Psoas muscle (tissue), 8 donors: ENCODE results near the gene COL20A1. TPM values are rescaled to one million over a fixed set of nuclear protein-coding genes. Genes with fewer than 3 reads are reported as not detected.

Experiments used
- ATAC-seq, 4 donors: fragments of 200-7000 bp; cut with Tn5 transposase; one replicate each; pipeline ENCODE4 v1.9.1; 2020; ENCODE audit warnings: moderate library complexity in 3 of 4, mild to moderate bottlenecking in 2 of 4
- DNase-seq, 2 donors: peaks; one replicate each; pipeline ENCODE4 v3.0.0-alpha.2; 2020
- H3K27ac ChIP-seq: fragments of 200-600 bp; one replicate; pipeline ENCODE4 v1.8.0; 2022
- H3K27me3 ChIP-seq, 3 donors: fragments of 200-600 bp in 1 of 3; one replicate each; pipeline versions ENCODE4 v1.6.1 to v1.8.0; 2013 to 2022; ENCODE audit warnings: low read length in 2 of 3, mild to moderate bottlenecking in 2 of 3, moderate library complexity in 1 of 3; ENCODE audit not compliant: insufficient read depth in 3 of 3
- H3K36me3 ChIP-seq, 2 donors: fragments of 200-600 bp in 1 of 2; one replicate each; pipeline versions ENCODE4 v1.6.1 to v1.8.0; 2013 to 2022; ENCODE audit warnings: low read depth in 1 of 2, mild to moderate bottlenecking in 1 of 2, moderate library complexity in 1 of 2; ENCODE audit not compliant: insufficient read depth in 1 of 2
- H3K4me1 ChIP-seq: fragments of 200-600 bp; one replicate; pipeline ENCODE4 v1.8.0; 2022
- H3K4me3 ChIP-seq: fragments of 200-600 bp; one replicate; pipeline ENCODE4 v1.8.0; 2022; ENCODE audit warnings: mild to moderate bottlenecking
- H3K9me3 ChIP-seq: fragments of 200-600 bp; one replicate; pipeline ENCODE4 v1.8.0; 2022
- CTCF ChIP-seq: fragments of 200-600 bp; IDR thresholded peaks from one replicate; pipeline ENCODE4 v1.8.0; 2022; ENCODE audit warnings: antibody characterized with exemption
- WGBS, 3 donors: extraction: QIAGEN DNeasy Blood & Tissue Kit; methylation state at CpG; one replicate each; pipeline versions ENCODE4 v1.1.6 to v1.1.7; 2013; 5-methylcytosine and 5-hydroxymethylcytosine counted together
- intact Hi-C, 2 donors: fragments of 100-400 bp; cut with DNase I; formaldehyde crosslinking; loops; one replicate each; pipeline versions ENCODE4 v1.11.0 to v1.14.2; 2022
- long read RNA-seq, 2 donors: library from polyadenylated mRNA; unstranded; transcript quantifications; one replicate each; pipeline ENCODE4 v2.0.0, GENCODE V29; 2021
- polyA plus RNA-seq, 3 donors: library from polyadenylated mRNA; stranded (reverse); fragments of 200-250 nt; gene quantifications; one replicate each; pipeline ENCODE4 v1.2.3, GENCODE V29; 2013
- total RNA-seq, 4 donors: library from RNA; stranded (reverse); fragmentation: NEBNext Ultra II Directional in 2 of 4; extraction: Animal tissue kit (Norgen Biotek cat#: 25700) in 2 of 4; gene quantifications; one replicate each; pipeline versions ENCODE4 v1.2.1 to v1.2.4, GENCODE V29; 2021 to 2023
- donor health status: healthy with polysubstance abuse.
- donor health status: DM: no; HTN: no; CAD: no; lungs with moderate emphysema.
- donor health status: Bipolar disorder and iron deficiency.
- donor health status: healthy.
- donor health status: DM: yes; HTN: yes; CAD: no.
- donor health status: DM: no; HTN: no; CAD: no.
- donor health status: DM: no; HTN: no; CAD: no.
- donor health status: DM: yes; HTN: yes; CAD: no.

COL20A1 gene
- not detected for total RNA-seq
- under 1 TPM in 2 of 3 donors, not detected in 1; 0.08 to 0.09 TPM for polyA plus RNA-seq
- long read RNA-seq, donor 1 = 0 reads
- long read RNA-seq, donor 2 = 0 reads

GRCh38 chr20:63292904-63293303 lies at the start of gene COL20A1:
Gene COL20A1, plus strand, starts transcription at chr20:63293186. Its CDS starts 1,922 bp downstream, at chr20:63295108.
- peaks cover 6 to 15% of the 10 kb centered on the region in 2 donors for H3K36me3 ChIP-seq
- intact Hi-C loops = no loop called here
- TF ChIP-seq CTCF = no peak
- H3K4me1 ChIP-seq = no peaks in the 10 kb centered on the region
- ATAC-seq (no peak), DNase-seq (no peak)
- H3K27ac ChIP-seq = no peak within 1 kb of the TSS
- 20 to 43% (median 26%) methylated on average over 7 of the region's 7 CpGs for WGBS, 3 donors
- H3K4me3 ChIP-seq = no peak within 1 kb of the TSS
- H3K27me3 ChIP-seq = peaks cover 0 to 53% (median 15%) of the 10 kb centered on the region in 3 donors
- H3K9me3 ChIP-seq = no peaks in the 10 kb centered on the region

DNA sequence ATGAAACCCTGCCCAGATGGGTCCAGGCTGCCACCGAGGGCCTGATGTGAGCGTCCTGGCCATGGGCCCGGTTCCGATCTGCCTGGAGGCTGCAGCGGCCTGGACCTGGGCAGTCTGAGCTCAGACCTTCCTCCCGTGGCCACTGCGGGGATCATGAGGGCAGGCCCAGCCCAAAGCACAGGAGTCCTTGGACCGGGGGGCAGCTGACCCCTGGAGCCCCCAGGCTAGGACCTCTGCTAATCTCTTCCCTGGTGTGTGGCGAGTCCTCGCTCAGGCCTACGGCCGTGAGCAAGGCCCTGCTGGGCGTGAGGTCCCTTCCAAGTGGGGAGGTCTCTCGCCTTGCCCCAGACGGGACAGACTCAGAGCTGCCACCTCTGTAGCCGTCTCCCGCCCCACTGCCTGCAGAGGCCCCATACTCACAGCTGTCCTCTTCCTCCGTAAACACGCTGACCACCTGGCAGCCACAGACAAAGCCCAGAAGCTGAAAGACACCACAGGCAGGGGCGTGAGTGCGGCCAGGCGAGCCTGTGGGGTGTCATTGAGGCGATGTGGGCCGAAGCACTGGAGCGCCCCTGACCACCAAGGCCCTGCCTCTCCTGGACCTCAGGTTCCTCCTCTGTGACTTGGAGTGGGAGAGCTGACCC lies 49.3 kb upstream of the COL20A1 start:
- DNase-seq (no peak), ATAC-seq (no peak)
- TF ChIP-seq CTCF = no peak
- Histone ChIP-seq H3K4me1 (no peaks in the 10 kb centered on the region), H3K36me3 (no peaks in the 10 kb centered on the region), H3K27me3 (peaks cover 0 to 49% (median 3%) of the 10 kb centered on the region in 3 donors), H3K9me3 (no peaks in the 10 kb centered on the region), H3K27ac (no peak overlapping the region), H3K4me3 (no peak overlapping the region)
- 73 to 78% (median 73%) methylated on average over 25 of the region's 25 CpGs for WGBS, 3 donors
- intact Hi-C loops = no loop called here

- DNase-seq (no peak), ATAC-seq (no peak)
- Histone ChIP-seq H3K4me1 (no peaks in the 10 kb centered on the region), H3K36me3 (no peaks in the 10 kb centered on the region), H3K9me3 (no peaks in the 10 kb centered on the region), H3K4me3 (no peak overlapping the region), H3K27ac (no peak overlapping the region), H3K27me3 (peaks cover 0 to 51% (median 3%) of the 10 kb centered on the region in 3 donors)
- WGBS, 3 donors = 81 to 89% (median 85%) methylated on average over 8 to 10 of the region's 10 CpGs
- TF ChIP-seq CTCF = no peak
- intact Hi-C loops = no loop called here
Measured at GRCh38 chr20:63244468-63244867, 48.5 kb upstream of the COL20A1 start.

- H3K9me3 ChIP-seq = no peaks in the 10 kb centered on the region
- 44 to 50% (median 49%) methylated on average over 49 to 50 of the region's 50 CpGs for WGBS, 3 donors
- ATAC-seq (peak in 3 of 4 donors; percentile 69 to 88 (median 74)), DNase-seq (no peak)
- H3K4me3 ChIP-seq = no peak overlapping the region
- no peaks in the 10 kb centered on the region for H3K4me1 ChIP-seq
- no peak overlapping the region for H3K27ac ChIP-seq
- intact Hi-C loops = no loop called here
- peaks cover 0 to 47% (median 6%) of the 10 kb centered on the region in 3 donors for H3K27me3 ChIP-seq
- no peaks in the 10 kb centered on the region for H3K36me3 ChIP-seq
- no peak for TF ChIP-seq CTCF
Measured at GRCh38 chr20:63246490-63247288, 46.3 kb upstream of the COL20A1 start.
